Amniotic epithelial cell (primary cell): ENCODE results near the gene EHMT1.
"Not testable (repeated sequence)": the region's sequence is repeated elsewhere in the genome, so short reads cannot be mapped to it uniquely, and the experiment has no call there.

ENCODE experiments used
- DNase-seq: peaks from one replicate; pipeline ENCODE4 v3.0.0-alpha.2; 2010; ENCODE audit warnings: low read depth

Gene EHMT1

GRCh38 chr9:137809726-137810450 is 191.1 kb downstream of the EHMT1 start:
- not testable (repeated sequence) for DNase-seq

DNA sequence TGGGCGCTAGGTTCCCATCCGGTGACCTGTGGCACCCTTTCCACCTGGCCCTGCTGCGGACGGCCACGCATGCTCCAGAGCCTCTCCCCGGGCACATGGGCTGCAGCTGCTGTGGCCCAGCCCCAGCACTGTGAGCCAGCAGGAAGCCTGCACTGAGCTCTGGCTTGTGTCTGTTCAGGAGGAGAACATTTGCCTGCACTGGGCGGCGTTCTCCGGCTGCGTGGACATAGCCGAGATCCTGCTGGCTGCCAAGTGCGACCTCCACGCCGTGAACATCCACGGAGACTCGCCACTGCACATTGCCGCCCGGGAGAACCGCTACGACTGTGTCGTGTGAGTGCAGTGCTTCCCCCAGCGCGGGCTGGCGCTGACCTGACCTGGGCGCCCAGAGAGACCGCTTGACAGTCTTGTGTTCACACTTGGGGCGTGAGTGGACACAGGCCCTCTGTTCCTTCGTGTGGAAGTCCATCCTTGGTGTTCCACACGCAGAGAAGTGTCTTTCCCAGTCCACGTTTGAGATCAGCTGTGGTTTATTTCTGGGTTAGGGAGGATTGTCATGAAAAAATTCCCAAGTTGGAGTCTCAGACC is 192.6 kb downstream of the EHMT1 start:
- DNase-seq: no peak

DNA sequence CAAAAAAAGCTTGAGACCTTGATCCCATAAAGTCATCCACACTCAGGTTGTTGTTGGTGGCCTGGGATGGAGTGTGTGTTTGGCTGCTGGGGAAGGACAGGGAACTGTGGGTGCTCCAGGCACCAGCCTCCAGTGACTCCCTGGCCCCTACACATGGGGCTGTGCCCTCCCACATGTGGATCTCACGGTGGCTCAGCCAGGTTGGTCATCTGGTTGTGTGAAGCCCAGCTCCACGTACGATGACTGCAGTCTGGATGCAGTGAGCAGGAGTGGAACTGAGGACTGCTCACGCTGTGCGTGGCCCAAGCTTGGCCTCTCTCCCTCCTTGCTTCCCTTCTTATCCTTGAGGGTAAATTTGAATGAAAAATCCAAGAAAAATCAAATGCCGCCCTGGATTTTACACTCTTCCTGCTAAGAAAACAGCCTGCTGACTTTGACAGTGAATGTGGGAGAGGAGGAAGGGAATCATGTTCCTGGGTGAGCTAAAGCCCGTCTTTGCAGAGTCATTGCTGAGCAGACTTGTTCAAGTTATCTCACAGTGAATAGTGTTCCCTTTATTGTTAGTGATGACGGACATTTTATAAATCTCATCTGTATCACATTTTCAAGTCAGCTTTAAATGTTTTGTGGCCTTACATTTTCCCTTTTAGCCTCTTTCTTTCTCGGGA is 193.7 kb downstream of the EHMT1 start:
- DNase-seq: no peak

DNA sequence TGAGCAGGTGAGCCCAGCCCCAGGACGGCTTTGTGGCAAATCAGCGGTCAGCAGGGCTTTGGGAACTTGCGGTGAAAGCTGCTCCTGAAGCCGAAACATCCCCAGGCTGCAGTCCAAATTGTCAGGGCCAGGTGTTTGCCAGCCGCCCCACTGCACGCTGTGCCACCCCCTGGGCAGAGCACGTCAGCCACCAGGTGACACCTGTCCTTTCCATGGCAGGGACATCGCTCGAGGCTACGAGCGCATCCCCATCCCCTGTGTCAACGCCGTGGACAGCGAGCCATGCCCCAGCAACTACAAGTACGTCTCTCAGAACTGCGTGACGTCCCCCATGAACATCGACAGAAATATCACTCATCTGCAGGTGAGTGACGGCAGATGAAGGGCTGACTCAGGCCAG is 194.4 kb downstream of the EHMT1 start:
- no peak for DNase-seq

GRCh38 chr9:137813651-137814415 is 195.0 kb downstream of the EHMT1 start:
- no peak for DNase-seq

DNA sequence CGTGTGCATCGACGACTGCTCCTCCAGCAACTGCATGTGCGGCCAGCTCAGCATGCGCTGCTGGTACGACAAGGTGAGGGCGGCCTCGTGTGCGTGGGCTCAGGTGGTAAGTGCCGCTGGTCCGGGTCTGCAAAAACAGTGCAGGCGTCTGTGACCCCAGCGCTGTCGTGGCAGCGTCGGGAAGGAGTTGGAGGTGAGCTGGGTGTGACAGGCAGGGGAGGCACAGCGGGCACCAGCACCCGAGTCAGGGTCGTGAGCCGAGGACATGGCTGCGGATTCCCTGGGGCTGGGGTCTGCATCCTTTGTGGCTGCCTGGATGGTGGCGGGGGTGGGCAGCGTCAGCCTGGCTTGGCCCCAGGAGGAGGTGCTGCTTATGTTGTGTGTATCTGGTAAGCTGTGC is 195.6 kb downstream of the EHMT1 start:
- DNase-seq: no peak

- no peak for DNase-seq
Measured at GRCh38 chr9:137814841-137815240, 196.0 kb downstream of the EHMT1 start.

DNA sequence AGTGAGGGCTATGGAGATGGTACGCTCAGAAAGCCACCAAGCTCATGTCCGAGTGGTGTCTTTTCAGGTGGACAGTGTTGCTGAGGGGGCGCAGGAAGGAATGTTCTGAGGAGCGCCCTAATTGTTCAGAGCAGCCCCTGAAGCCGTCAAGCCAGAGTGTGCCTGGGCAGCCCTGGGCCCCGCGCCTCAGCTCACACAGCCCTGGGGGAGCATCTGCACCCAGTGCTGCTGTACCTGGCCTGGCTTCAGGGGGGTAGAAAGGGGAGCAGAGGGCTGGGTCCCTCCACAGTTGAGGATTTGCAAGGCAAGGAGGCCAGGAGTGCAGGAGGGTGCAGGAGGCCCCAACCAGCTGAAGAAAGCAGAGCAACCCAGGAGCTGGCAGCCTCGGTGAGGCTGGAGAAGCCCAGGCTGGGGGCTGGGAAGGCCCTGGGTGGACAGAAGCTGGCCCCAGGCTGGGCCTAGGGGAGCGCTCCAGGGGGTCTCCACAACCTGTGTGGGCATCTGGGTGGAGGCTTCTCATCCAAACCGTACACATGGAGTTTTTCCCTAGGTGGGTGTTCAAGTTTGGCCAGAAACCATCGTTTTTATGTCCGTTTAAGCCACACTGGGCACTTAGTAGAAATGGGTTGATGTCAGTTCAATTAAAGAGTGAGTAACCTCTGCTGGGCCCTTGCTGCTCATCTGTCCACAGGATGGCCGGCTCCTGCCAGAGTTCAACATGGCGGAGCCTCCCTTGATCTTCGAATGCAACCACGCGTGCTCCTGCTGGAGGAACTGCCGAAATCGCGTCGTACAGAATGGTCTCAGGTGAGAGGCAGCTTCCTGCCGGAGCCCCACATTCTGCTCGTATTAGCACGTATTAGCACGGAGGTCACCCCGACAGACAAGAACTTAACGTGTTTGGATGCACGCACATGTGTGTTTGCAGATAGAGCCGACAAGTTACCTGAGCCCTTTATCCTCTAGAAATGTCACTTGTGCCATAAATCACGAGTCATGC is 196.8 kb downstream of the EHMT1 start:
- no peak for DNase-seq

DNA sequence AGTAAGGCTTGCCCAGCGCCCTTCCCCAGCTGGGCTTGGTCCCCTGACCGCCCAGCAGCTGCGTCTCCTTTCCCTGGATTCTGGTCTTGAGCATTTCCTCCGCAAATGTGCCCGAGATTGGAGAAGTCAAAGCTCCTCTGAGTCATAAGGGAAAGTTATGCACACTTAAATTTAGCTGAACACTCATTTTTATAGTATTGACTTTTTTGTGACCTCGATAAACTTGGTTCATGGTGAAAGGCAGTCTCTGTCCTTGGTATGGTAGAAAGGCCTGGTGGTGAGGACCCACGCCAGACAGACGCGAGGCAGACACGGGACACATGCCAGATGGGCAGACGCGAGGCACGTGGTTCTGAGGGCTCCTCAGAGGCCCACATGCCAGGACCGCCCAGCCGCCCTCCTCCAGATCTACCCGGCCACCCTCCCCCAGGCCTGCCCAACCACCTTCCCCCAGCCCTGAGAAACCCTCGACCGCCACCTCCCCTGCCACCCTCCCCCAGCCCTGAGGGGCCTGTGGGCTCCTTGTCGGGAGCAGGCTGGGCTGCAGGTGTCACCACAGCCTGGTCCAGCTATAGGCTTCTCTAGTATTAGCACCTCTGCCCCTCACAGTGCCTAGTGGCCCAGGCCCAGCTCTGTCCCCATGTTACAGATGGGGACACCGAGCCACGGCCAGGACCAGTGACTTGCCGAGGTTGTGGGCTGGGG is 197.9 kb downstream of the EHMT1 start:
- no peak for DNase-seq

GRCh38 chr9:137817236-137818200 is 198.7 kb downstream of the EHMT1 start:
- no peak for DNase-seq

DNA sequence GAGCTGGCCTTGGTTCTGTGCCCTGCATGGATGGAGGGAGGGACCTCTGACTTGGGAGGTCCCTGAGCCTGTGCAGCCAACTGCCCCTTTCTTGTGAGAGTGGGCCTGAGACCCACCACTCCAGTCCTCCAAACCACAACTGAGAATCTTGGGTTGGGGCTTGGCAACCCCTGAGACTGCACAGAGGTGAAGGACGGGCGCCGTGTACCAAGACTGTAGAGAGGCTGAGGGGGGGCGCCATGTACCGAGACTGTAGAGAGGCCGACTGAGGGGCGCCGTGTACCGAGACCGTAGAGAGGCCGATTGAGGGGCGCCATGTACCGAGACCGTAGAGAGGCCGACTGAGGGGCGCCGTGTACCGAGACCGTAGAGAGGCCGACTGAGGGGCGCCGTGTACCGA is 199.5 kb downstream of the EHMT1 start:
- DNase-seq: no peak

GRCh38 chr9:137820161-137820855 is 201.5 kb downstream of the EHMT1 start:
- DNase-seq: no peak

- no peak for DNase-seq
Measured at GRCh38 chr9:137823986-137824771, 205.4 kb downstream of the EHMT1 start.

DNA sequence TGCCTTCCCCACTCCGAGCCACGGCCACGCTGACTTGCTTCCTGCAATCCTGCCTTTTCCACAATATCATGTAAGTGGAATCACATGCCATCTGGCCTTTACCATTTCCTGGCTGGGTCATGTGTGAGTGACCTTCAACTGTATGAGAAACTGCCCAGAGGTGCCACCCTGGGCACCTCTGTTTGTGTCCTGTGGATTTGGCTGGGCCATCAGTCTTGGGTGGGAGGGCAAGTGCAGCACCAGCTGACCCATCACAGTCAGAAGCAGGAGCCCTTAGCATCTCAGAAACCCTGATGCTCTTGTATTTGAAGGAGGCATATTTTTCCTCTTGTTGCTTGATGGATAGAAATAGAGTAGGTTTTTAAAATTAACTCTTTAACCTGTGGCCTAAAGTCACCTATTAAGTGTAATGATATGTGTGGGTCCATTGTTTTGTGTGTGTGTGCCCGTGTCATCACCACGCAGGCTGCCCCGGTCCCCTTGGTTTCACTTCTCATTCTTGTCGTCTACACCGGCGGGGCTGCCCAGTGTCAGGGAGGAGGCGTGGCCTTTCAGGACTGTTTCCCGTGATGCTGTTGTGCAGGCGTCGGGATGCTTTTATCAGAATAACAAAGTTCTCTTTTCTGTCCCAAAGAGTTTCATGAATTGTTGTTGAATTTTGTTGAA is 206.7 kb downstream of the EHMT1 start:
- no peak for DNase-seq

DNA sequence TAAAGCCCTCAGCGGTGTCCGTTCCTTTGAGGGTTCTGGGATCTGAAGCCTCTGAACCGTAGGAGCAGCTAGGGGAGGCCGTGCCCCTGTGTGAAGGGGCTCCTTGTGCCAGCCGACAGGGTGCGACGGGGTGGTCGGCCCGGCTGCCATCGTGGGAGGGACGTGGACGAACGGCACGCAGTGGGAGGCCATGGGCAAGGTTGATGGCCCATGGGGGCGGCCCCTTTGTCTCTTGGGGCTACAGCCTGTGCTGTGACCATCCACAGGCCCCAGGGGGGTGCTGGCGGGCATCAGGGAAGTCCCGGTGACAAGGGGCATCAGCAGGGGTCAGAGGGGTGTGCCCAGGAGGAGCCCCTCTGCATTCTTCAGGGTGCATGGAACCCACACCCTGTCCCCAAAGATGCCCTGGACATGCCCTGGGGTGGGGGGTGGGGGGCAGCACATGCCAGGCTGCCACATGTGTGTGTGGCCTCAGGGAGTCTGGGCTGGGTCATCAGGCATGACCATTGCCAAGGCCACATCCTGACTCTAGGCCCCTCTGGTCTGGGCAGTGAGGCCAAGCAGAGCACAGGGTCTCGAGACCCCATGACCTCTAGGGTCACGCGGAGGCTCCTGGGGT is 209.2 kb downstream of the EHMT1 start:
- DNase-seq: no peak

GRCh38 chr9:137828527-137829259 is 209.9 kb downstream of the EHMT1 start:
- DNase-seq: peak; percentile 16
